Neural progenitor cell (in vitro differentiated cells): ENCODE results near the gene TRIL.

Experiments used
- CTCF ChIP-seq: fragments of 200-600 bp; sonication (generic); IDR thresholded peaks from 2 replicates; pipeline ENCODE4 v1.5.1; 2017; ENCODE audit warnings: antibody characterized with exemption, mild to moderate bottlenecking
- EZH2 ChIP-seq: fragments of 200-600 bp; sonication (generic); IDR thresholded peaks from 2 replicates; pipeline ENCODE4 v1.6.1; 2017; ENCODE audit warnings: antibody characterized with exemption, mild to moderate bottlenecking, moderate library complexity
- EZH2phosphoT487 ChIP-seq: fragments of 200-600 bp; sonication (generic); IDR thresholded peaks from 2 replicates; pipeline ENCODE4 v1.6.1; 2017; ENCODE audit warnings: antibody characterized with exemption

GRCh38 chr7:28984631-28985030, 26.5 kb upstream of the TRIL start:
- TF ChIP-seq CTCF = peak; percentile 20
- TF ChIP-seq EZH2phosphoT487 = no peak
- no peak for TF ChIP-seq EZH2
